IMR-90 (cell line): ENCODE results near the gene TRPV4. TPM values are rescaled to one million over a fixed set of nuclear protein-coding genes. Genes with fewer than 3 reads are reported as not detected.

ENCODE experiments used
- ATAC-seq: fragments of 200-7000 bp; cut with Tn5 transposase; 2 replicates; pipeline ENCODE4 v1.9.1; 2020; ENCODE audit warnings: low read depth, mild to moderate bottlenecking, moderate library complexity
- BruUV-seq: library from RNA; stranded (reverse); fragments of 400-500 nt; replicated peaks from 2 replicates; lab custom pipeline; 2021; lab: Mats Ljungman, UMichigan
- CTCF ChIA-PET: fragments of 300-600 bp; formaldehyde crosslinking; extraction: SDS; loops from one replicate; lab custom pipeline; 2021; ENCODE audit warnings: antibody characterized with exemption; lab: Yijun Ruan, JAX
- POLR2A ChIA-PET: fragments of 300-600 bp; sonication (Branson Sonifier 250); formaldehyde crosslinking; loops from one replicate; lab custom pipeline; 2022; ENCODE audit warnings: antibody characterized with exemption; ENCODE audit not compliant: unreplicated experiment; lab: Charles Lee
- DNase-seq: peaks from one replicate; pipeline ENCODE4 v3.0.0; 2013
- H2AFZ ChIP-seq: replicated peaks from 2 replicates; pipeline ENCODE3; 2013; ENCODE audit warnings: low read length, mild to moderate bottlenecking; ENCODE audit not compliant: poor library complexity
- H2AK5ac ChIP-seq: 2 replicates; pipeline ENCODE4 v1.6.1; 2013; ENCODE audit warnings: low read depth, low read length, inconsistent platforms
- H2AK9ac ChIP-seq: replicated peaks from 2 replicates; pipeline ENCODE3; 2013; ENCODE audit warnings: mild to moderate bottlenecking, low read depth, low read length, moderate library complexity; ENCODE audit not compliant: poor library complexity
- H2BK120ac ChIP-seq: 2 replicates; pipeline ENCODE4 v1.6.1; 2013; ENCODE audit warnings: low read depth, low read length, inconsistent platforms
- H2BK15ac ChIP-seq: 3 replicates; pipeline ENCODE4 v1.6.1; 2013; ENCODE audit warnings: low read depth, low read length, inconsistent platforms
- H2BK20ac ChIP-seq: 2 replicates; pipeline ENCODE4 v1.6.1; 2013; ENCODE audit warnings: low read depth, mild to moderate bottlenecking, inconsistent platforms, low read length, moderate library complexity
- H2BK5ac ChIP-seq: 2 replicates; pipeline ENCODE4 v1.6.1; 2013; ENCODE audit warnings: mild to moderate bottlenecking, low read depth, low read length, inconsistent platforms; ENCODE audit not compliant: poor library complexity, severe bottlenecking
- H3K14ac ChIP-seq: replicated peaks from 2 replicates; pipeline ENCODE4 v1.6.1; 2013; ENCODE audit warnings: low read depth, low read length, inconsistent platforms
- H3K18ac ChIP-seq: 2 replicates; pipeline ENCODE4 v1.6.1; 2013; ENCODE audit warnings: low read depth, low read length, control low read depth
- H3K23ac ChIP-seq: 2 replicates; pipeline ENCODE4 v1.6.1; 2013; ENCODE audit warnings: low read depth, low read length, inconsistent platforms
- H3K27ac ChIP-seq: 2 replicates; pipeline ENCODE4 v1.5.1; 2013; ENCODE audit warnings: mild to moderate bottlenecking, control low read depth, low read length; ENCODE audit not compliant: insufficient read depth
- H3K27me3 ChIP-seq: 2 replicates; pipeline ENCODE4 v1.6.1; 2013; ENCODE audit warnings: low read length; ENCODE audit not compliant: control insufficient read depth, insufficient read depth
- H3K36me3 ChIP-seq: 2 replicates; pipeline ENCODE4 v1.6.1; 2013; ENCODE audit warnings: low read length, mixed read lengths; ENCODE audit not compliant: control insufficient read depth, insufficient read depth
- H3K4ac ChIP-seq: 2 replicates; pipeline ENCODE4 v1.6.1; 2013; ENCODE audit warnings: low read depth, low read length, inconsistent platforms
- H3K4me1 ChIP-seq: 2 replicates; pipeline ENCODE4 v1.6.1; 2013; ENCODE audit warnings: low read length, mixed read lengths; ENCODE audit not compliant: control insufficient read depth, insufficient read depth
- H3K4me2 ChIP-seq: 2 replicates; pipeline ENCODE4 v1.6.1; 2013; ENCODE audit warnings: low read depth, mild to moderate bottlenecking, control low read depth, low read length, moderate library complexity
- H3K4me3 ChIP-seq: 2 replicates; pipeline ENCODE4 v1.5.1; 2013; ENCODE audit warnings: low read depth, mild to moderate bottlenecking, control low read depth, low read length, moderate library complexity; ENCODE audit not compliant: insufficient read depth
- H3K56ac ChIP-seq: 2 replicates; pipeline ENCODE4 v1.6.1; 2013; ENCODE audit warnings: low read length, inconsistent platforms; ENCODE audit not compliant: insufficient read depth; ENCODE audit errors: extremely low read depth
- H3K79me1 ChIP-seq, 2 experiments: 2 replicates each; pipeline ENCODE4 v1.6.1; 2013; ENCODE audit warnings: low read length in 2 of 2, inconsistent platforms in 1 of 2, low read depth in 1 of 2
- H3K9ac ChIP-seq: 2 replicates; pipeline ENCODE4 v1.6.1; 2013; ENCODE audit warnings: low read depth, low read length, control low read depth
- H3K9me1 ChIP-seq: 2 replicates; pipeline ENCODE4 v1.6.1; 2013; ENCODE audit warnings: low read length, inconsistent platforms; ENCODE audit not compliant: insufficient read depth
- H3K9me3 ChIP-seq: 2 replicates; pipeline ENCODE4 v1.6.1; 2013; ENCODE audit warnings: low read length; ENCODE audit not compliant: control insufficient read depth, insufficient read depth
- H4K20me1 ChIP-seq: 2 replicates; pipeline ENCODE4 v1.6.1; 2013; ENCODE audit warnings: low read length, inconsistent platforms; ENCODE audit not compliant: insufficient read depth
- H4K5ac ChIP-seq: 2 replicates; pipeline ENCODE4 v1.6.1; 2013; ENCODE audit warnings: mild to moderate bottlenecking, low read depth, low read length, control low read depth
- H4K8ac ChIP-seq, 2 experiments: 2 replicates each; pipeline ENCODE4 v1.6.1; 2013; ENCODE audit warnings: low read depth in 2 of 2, low read length in 2 of 2, control low read depth in 1 of 2, inconsistent platforms in 1 of 2
- H4K91ac ChIP-seq: 2 replicates; pipeline ENCODE4 v1.6.1; 2013; ENCODE audit warnings: low read depth, low read length, inconsistent platforms; ENCODE audit not compliant: insufficient read depth
- BHLHE40 ChIP-seq: fragments of 150-350 bp; IDR thresholded peaks from 2 replicates; pipeline ENCODE4 v1.6.1; 2016; ENCODE audit warnings: mild to moderate bottlenecking, low read depth, low read length
- CEBPB ChIP-seq: IDR thresholded peaks from 2 replicates; pipeline ENCODE4 v1.6.1; 2012; ENCODE audit warnings: low read depth, low read length, improper control_type of control experiment
- CHD1 ChIP-seq: IDR thresholded peaks from 2 replicates; pipeline ENCODE4 v1.6.1; 2012; ENCODE audit warnings: low read depth, low read length, improper control_type of control experiment
- FOS ChIP-seq: fragments of 150-350 bp; IDR thresholded peaks from 2 replicates; pipeline ENCODE4 v1.6.1; 2016; ENCODE audit warnings: low read depth, low read length
- MAFK ChIP-seq: IDR thresholded peaks from 2 replicates; pipeline ENCODE4 v1.6.1; 2012; ENCODE audit warnings: low read depth, low read length, improper control_type of control experiment
- MXI1 ChIP-seq: IDR thresholded peaks from 2 replicates; pipeline ENCODE4 v1.6.1; 2012; ENCODE audit warnings: low read depth, mild to moderate bottlenecking, low read length, moderate library complexity, borderline replicate concordance
- NFE2L2 ChIP-seq: fragments of 150-350 bp; IDR thresholded peaks from 2 replicates; pipeline ENCODE4 v1.6.1; 2016; ENCODE audit warnings: low read depth, mild to moderate bottlenecking, low read length
- POLR2A ChIP-seq: IDR thresholded peaks from 2 replicates; pipeline ENCODE4 v1.6.1; 2012; ENCODE audit warnings: mild to moderate bottlenecking, low read depth, low read length
- RAD21 ChIP-seq: IDR thresholded peaks from 2 replicates; pipeline ENCODE4 v1.6.1; 2012; ENCODE audit warnings: low read length, improper control_type of control experiment
- RCOR1 ChIP-seq: IDR thresholded peaks from 2 replicates; pipeline ENCODE4 v1.6.1; 2012; ENCODE audit warnings: mild to moderate bottlenecking, low read length, improper control_type of control experiment; ENCODE audit not compliant: insufficient replicate concordance
- RFX5 ChIP-seq: IDR thresholded peaks from 2 replicates; pipeline ENCODE4 v1.8.0; 2012; ENCODE audit warnings: low read depth, mild to moderate bottlenecking, low read length, moderate library complexity
- SMC3 ChIP-seq: fragments of 150-350 bp; IDR thresholded peaks from 2 replicates; pipeline ENCODE4 v1.6.1; 2016; ENCODE audit warnings: low read depth, mild to moderate bottlenecking, antibody characterized with exemption, low read length, moderate library complexity
- WGBS, 2 experiments: methylation state at CpG; one replicate each; pipeline versions ENCODE4 v1.1.5 to v1.1.7; 2013; ENCODE audit warnings: missing lambda C conversion rate in 2 of 2; ENCODE audit not compliant: insufficient read length in 1 of 2; ENCODE audit errors: extremely low coverage in 2 of 2; 5-methylcytosine and 5-hydroxymethylcytosine counted together
- dilution Hi-C: fragments of 300-500 bp; cut with HindIII; formaldehyde crosslinking; loops from one replicate; pipeline ENCODE4 v1.14.3; 2018; ENCODE audit warnings: low sequenced_read_pairs; ENCODE audit not compliant: unreplicated experiment
- in situ Hi-C: fragments of 300-500 bp; cut with MboI; formaldehyde crosslinking; loops from 3 replicates; pipeline ENCODE4 v1.14.3; 2019; ENCODE audit warnings: low sequenced_read_pairs, inconsistent platforms, mixed read lengths
- intact Hi-C: fragments of 100-400 bp; cut with micrococcal nuclease; formaldehyde crosslinking; loops from 2 replicates; pipeline ENCODE4 v1.10.0; 2022
- polyA plus RNA-seq, 3 experiments: library from polyadenylated mRNA; depleted of rRNA; stranded (reverse); fragments of >200 nt; gene quantifications; 2 replicates each; pipeline ENCODE4 v1.2.3, GENCODE V29; 2012; ENCODE audit warnings: low replicate concordance in 1 of 3
- total RNA-seq: library from RNA; depleted of rRNA; stranded (reverse); fragments of >200 nt; gene quantifications from 2 replicates; pipeline ENCODE4 v1.2.3, GENCODE V29; 2012
- TF ChIP-seq, protein P1 (sequence below): conservative IDR thresholded peaks from 2 replicates; pipeline ENCODE4 v1.5.1; 2012; ENCODE audit warnings: mild to moderate bottlenecking, low read depth, low read length, improper control_type of control experiment
- TF ChIP-seq, protein P2 (sequence below): fragments of 150-350 bp; IDR thresholded peaks from 2 replicates; pipeline ENCODE4 v1.6.1; 2017; ENCODE audit warnings: mild to moderate bottlenecking, antibody characterized with exemption, low read length, low read depth
- TF ChIP-seq, protein P3 (sequence below): fragments of 150-350 bp; IDR thresholded peaks from 2 replicates; pipeline ENCODE4 v1.6.1; 2016; ENCODE audit warnings: low read depth, mild to moderate bottlenecking, low read length, moderate library complexity, borderline replicate concordance

TRPV4 gene
- total and polyA plus RNA-seq, 2 of the 4 experiments (the other 2 are of a cell fraction): 1.1 to 6.1 TPM

DNA sequence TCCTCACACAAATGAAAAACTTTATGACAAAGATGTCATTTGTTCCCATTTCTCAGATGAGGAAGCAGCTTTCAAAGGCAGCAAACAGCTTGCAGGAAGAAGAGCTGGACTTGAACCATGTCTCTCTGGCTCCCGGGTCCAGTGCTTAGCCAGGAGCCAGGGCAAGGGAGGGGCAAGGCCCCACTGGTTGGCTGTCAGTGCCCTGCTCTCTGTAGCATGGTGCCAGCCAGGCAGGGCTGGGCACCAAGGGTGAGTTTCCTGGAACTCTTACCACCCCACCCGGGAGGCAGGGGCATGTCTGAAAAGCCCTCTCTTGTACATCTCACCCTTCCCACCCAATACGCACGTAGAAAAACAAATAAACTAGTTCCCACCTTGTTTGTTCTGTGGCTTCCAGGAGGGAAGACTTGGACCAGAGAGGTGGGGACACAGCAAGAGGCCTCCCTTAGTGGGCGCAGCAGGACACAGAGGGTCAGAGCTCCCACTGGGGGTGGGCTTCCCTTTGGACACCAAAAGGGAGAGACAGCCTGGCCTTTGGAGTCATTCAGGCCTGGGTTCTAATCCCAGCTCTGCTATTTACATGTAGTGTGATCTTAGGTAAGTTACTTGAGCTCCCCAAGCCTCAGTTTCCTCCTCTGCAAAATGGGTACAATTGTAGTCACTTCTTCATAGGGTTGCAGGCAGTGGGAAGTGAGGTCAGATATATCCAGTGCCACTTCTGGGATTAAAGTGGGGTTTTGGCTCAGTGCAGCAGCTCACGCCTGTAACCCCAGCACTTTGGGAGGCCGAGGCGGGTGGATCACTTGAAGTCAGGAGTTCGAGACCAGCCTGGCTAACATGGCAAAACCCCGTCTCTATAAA, 17.2 kb downstream of the TRPV4 start:
- Histone ChIP-seq H4K5ac (no peak overlapping the region), H3K4me3 (no peak overlapping the region), H4K20me1 (peaks cover 6% of the 10 kb centered on the region), H2AK5ac (no peak overlapping the region), H3K79me1 (no peaks in the 10 kb centered on the region), H2BK20ac (no peak overlapping the region), H3K36me3 (no peaks in the 10 kb centered on the region), H3K14ac (no peak overlapping the region), H3K27ac (no peak overlapping the region), H4K8ac (no peak overlapping the region), H3K4me2 (no peak overlapping the region), H3K9ac (no peak overlapping the region), H3K4ac (no peak overlapping the region), H3K4me1 (peaks cover 2% of the 10 kb centered on the region; the same call in 1 of the 2 replicates), H3K27me3 (no peaks in the 10 kb centered on the region), H3K9me3 (no peaks in the 10 kb centered on the region), H2AFZ (no peak overlapping the region), H2BK120ac (no peak overlapping the region), H3K18ac (no peak overlapping the region), H2BK5ac (no peak overlapping the region), H3K23ac (no peak overlapping the region), H2BK15ac (no peak overlapping the region), H2AK9ac (peak overlapping the region; percentile 65), H4K91ac (no peak overlapping the region), H3K9me1 (peaks cover 3% of the 10 kb centered on the region; the same call in 1 of the 2 replicates), H3K56ac (no peak overlapping the region)
- in situ Hi-C loops: no loop called here
- intact Hi-C loops: no loop called here
- no TSS peak for BruUV-seq
- no peak for DNase-seq
- CTCF ChIA-PET: no interaction called here
- ATAC-seq: no peak
- dilution Hi-C loops: no loop called here
- 67% methylated on average over 1 of the region's 10 CpGs; no CpG with 5 or more reads in 1 of the 2 experiments for WGBS, 2 experiments
- POLR2A ChIA-PET: no interaction called here
- TF ChIP-seq, protein P1, sequence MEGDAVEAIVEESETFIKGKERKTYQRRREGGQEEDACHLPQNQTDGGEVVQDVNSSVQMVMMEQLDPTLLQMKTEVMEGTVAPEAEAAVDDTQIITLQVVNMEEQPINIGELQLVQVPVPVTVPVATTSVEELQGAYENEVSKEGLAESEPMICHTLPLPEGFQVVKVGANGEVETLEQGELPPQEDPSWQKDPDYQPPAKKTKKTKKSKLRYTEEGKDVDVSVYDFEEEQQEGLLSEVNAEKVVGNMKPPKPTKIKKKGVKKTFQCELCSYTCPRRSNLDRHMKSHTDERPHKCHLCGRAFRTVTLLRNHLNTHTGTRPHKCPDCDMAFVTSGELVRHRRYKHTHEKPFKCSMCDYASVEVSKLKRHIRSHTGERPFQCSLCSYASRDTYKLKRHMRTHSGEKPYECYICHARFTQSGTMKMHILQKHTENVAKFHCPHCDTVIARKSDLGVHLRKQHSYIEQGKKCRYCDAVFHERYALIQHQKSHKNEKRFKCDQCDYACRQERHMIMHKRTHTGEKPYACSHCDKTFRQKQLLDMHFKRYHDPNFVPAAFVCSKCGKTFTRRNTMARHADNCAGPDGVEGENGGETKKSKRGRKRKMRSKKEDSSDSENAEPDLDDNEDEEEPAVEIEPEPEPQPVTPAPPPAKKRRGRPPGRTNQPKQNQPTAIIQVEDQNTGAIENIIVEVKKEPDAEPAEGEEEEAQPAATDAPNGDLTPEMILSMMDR: no peak
- TF ChIP-seq, protein P2, sequence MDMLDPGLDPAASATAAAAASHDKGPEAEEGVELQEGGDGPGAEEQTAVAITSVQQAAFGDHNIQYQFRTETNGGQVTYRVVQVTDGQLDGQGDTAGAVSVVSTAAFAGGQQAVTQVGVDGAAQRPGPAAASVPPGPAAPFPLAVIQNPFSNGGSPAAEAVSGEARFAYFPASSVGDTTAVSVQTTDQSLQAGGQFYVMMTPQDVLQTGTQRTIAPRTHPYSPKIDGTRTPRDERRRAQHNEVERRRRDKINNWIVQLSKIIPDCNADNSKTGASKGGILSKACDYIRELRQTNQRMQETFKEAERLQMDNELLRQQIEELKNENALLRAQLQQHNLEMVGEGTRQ: no peak
- TF ChIP-seq RFX5: no peak
- TF ChIP-seq RAD21: no peak
- no peak for TF ChIP-seq FOS
- TF ChIP-seq BHLHE40: no peak
- no peak for TF ChIP-seq CEBPB
- TF ChIP-seq CHD1: no peak
- TF ChIP-seq MXI1: no peak
- no peak for TF ChIP-seq SMC3
- TF ChIP-seq MAFK: no peak
- no peak for TF ChIP-seq POLR2A
- TF ChIP-seq RCOR1: no peak
- no peak for TF ChIP-seq NFE2L2
- TF ChIP-seq, protein P3, sequence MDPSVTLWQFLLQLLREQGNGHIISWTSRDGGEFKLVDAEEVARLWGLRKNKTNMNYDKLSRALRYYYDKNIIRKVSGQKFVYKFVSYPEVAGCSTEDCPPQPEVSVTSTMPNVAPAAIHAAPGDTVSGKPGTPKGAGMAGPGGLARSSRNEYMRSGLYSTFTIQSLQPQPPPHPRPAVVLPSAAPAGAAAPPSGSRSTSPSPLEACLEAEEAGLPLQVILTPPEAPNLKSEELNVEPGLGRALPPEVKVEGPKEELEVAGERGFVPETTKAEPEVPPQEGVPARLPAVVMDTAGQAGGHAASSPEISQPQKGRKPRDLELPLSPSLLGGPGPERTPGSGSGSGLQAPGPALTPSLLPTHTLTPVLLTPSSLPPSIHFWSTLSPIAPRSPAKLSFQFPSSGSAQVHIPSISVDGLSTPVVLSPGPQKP: no peak
